CD4-positive, alpha-beta T cell (primary cell): ENCODE data around the gene NCOA4. TPM values are rescaled to one million over a fixed set of nuclear protein-coding genes. Genes with fewer than 3 reads are reported as not detected.
"Not testable (repeated sequence)": the region's sequence is repeated elsewhere in the genome, so short reads cannot be mapped to it uniquely, and the experiment has no call there.

Experiments
- ATAC-seq: fragments of 200-7000 bp; cut with Tn5 transposase; one replicate; pipeline ENCODE4 v1.10.0; 2022; ENCODE audit warnings: mild to moderate bottlenecking; ENCODE audit not compliant: poor library complexity
- CTCF ChIA-PET: fragments of 350-600 bp; sonication (Branson Sonifier 250); formaldehyde crosslinking; loops from one replicate; lab custom pipeline; 2021; ENCODE audit warnings: antibody characterized with exemption, inconsistent platforms; lab: Charles Lee
- POLR2A ChIA-PET: fragments of 350-600 bp; sonication (Branson Sonifier 250); formaldehyde crosslinking; loops from one replicate; lab custom pipeline; 2021; ENCODE audit warnings: antibody characterized with exemption, inconsistent platforms; lab: Charles Lee
- DNase-seq, 14 experiments: peaks; one replicate each; pipeline ENCODE4 v3.0.0-alpha.2; 2013 to 2020; ENCODE audit warnings: mixed read lengths in 2 of 14
- H3K27ac ChIP-seq, 2 donors: one replicate each; pipeline versions ENCODE4 v1.5.1 to v1.7.0; 2013; ENCODE audit warnings: low read length in 2 of 2, low read depth in 1 of 2, mild to moderate bottlenecking in 1 of 2
- H3K27me3 ChIP-seq, 2 experiments: 1 replicate in 1 of 2; 2 replicates in 1 of 2; pipeline versions ENCODE4 v1.6.1 to v1.7.0; 2013; ENCODE audit warnings: low read length in 2 of 2, control low read depth in 1 of 2, mild to moderate bottlenecking in 1 of 2, moderate library complexity in 1 of 2; ENCODE audit not compliant: insufficient read depth in 2 of 2, control insufficient read depth in 1 of 2
- H3K36me3 ChIP-seq: one replicate; pipeline ENCODE4 v1.6.1; 2013; ENCODE audit warnings: low read length, control low read depth; ENCODE audit not compliant: insufficient read depth
- H3K4me1 ChIP-seq: one replicate; pipeline ENCODE4 v1.6.1; 2013; ENCODE audit warnings: low read length, control low read depth; ENCODE audit not compliant: insufficient read depth
- H3K4me3 ChIP-seq: one replicate; pipeline ENCODE4 v1.5.1; 2013; ENCODE audit warnings: mild to moderate bottlenecking, low read length, moderate library complexity
- H3K9me3 ChIP-seq, 2 experiments: 1 replicate in 1 of 2; 2 replicates in 1 of 2; pipeline versions ENCODE4 v1.6.1 to v1.7.0; 2013; ENCODE audit warnings: low read length in 2 of 2, mild to moderate bottlenecking in 2 of 2, control low read depth in 1 of 2, moderate library complexity in 1 of 2; ENCODE audit not compliant: control insufficient read depth in 1 of 2, insufficient read depth in 1 of 2
- H3K27ac Mint-ChIP-seq: one replicate; pipeline ENCODE4 v1.8.0; 2020; ENCODE audit warnings: mixed read lengths
- H3K27me3 Mint-ChIP-seq: one replicate; pipeline ENCODE4 v1.8.0; 2021; ENCODE audit warnings: mixed read lengths
- H3K36me3 Mint-ChIP-seq: one replicate; pipeline ENCODE4 v1.8.0; 2021; ENCODE audit warnings: low read depth, mixed read lengths
- H3K4me1 Mint-ChIP-seq: one replicate; pipeline ENCODE4 v1.8.0; 2021; ENCODE audit warnings: low read depth, mixed read lengths
- H3K4me3 Mint-ChIP-seq: one replicate; pipeline ENCODE4 v1.8.0; 2020; ENCODE audit warnings: mild to moderate bottlenecking, mixed read lengths
- H3K9me3 Mint-ChIP-seq: one replicate; pipeline ENCODE4 v1.8.0; 2020; ENCODE audit warnings: mixed read lengths
- intact Hi-C, 2 experiments: fragments of 100-400 bp; cut with DNase I in 1 of 2; cut with micrococcal nuclease in 1 of 2; formaldehyde crosslinking; loops; one replicate each; pipeline versions ENCODE4 v1.15.1 to v1.9.0; 2023 to 2025; cut with DNase I, micrococcal nuclease
- total RNA-seq, 174 experiments: library from RNA in 2 of 174; stranded (reverse) in 2 of 174; gene quantifications; one replicate each; pipeline ENCODE4 v1.2.3 and lab custom pipeline; 2021 to 2026
- TF ChIP-seq, protein P1 (sequence below): fragments of 200-600 bp; IDR thresholded peaks from one replicate; pipeline ENCODE4 v1.8.0; 2022; ENCODE audit warnings: antibody characterized with exemption, mild to moderate bottlenecking

The NCOA4 gene
- total RNA-seq, 2 experiments from 2014 or later: 41.0 to 42.9 TPM

DNA sequence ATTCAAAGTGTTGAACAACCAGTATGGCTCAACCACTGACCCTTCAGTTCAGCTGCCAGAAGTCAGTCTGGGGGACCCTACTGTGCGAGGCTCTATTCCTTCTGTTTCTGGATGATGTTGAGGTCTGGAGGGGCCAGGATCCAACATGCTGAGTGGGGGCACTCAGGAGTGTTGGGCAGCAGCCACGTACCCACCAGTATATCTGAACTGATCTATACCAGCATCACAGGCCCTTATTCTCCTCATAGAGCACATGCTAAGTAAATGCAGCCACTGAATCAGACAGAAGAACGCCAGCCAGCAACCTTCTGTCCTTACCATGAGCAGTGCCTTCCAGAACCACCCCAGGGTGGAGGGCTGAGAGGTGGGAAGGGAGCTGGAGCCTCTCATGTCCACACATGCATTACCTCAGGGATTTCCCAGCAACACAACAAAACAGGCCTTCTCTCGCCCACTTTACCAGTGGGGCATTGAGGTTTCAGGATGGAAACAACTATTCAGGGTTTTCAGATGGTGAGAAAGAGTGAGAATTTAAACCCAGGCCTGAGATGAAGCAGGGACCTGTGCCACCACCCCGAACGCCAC is 22.5 kb upstream of the NCOA4 start:
- no peaks in the 10 kb centered on the region for H3K4me1 ChIP-seq
- H3K9me3 ChIP-seq: peaks cover 5 to 8% of the 10 kb centered on the region in 2 experiments
- H3K27ac Mint-ChIP-seq: no peak overlapping the region
- no peak overlapping the region for H3K27ac ChIP-seq
- TF ChIP-seq, protein P1, sequence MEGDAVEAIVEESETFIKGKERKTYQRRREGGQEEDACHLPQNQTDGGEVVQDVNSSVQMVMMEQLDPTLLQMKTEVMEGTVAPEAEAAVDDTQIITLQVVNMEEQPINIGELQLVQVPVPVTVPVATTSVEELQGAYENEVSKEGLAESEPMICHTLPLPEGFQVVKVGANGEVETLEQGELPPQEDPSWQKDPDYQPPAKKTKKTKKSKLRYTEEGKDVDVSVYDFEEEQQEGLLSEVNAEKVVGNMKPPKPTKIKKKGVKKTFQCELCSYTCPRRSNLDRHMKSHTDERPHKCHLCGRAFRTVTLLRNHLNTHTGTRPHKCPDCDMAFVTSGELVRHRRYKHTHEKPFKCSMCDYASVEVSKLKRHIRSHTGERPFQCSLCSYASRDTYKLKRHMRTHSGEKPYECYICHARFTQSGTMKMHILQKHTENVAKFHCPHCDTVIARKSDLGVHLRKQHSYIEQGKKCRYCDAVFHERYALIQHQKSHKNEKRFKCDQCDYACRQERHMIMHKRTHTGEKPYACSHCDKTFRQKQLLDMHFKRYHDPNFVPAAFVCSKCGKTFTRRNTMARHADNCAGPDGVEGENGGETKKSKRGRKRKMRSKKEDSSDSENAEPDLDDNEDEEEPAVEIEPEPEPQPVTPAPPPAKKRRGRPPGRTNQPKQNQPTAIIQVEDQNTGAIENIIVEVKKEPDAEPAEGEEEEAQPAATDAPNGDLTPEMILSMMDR: no peak
- ATAC-seq (no peak), DNase-seq (no peak)
- H3K27me3 ChIP-seq: peaks cover 0 to 2% of the 10 kb centered on the region in 2 experiments
- CTCF ChIA-PET: no interaction called here
- H3K4me3 Mint-ChIP-seq: no peak overlapping the region
- POLR2A ChIA-PET: interaction anchor here (1.3 kb wide), 1 partner anchor 39 kb away, joined by 3 read pairs; no protein-coding TSS in a partner anchor
- peaks cover 6% of the 10 kb centered on the region for H3K9me3 Mint-ChIP-seq
- intact Hi-C loops: no loop called here
- H3K4me3 ChIP-seq: no peak overlapping the region
- no peaks in the 10 kb centered on the region for H3K36me3 ChIP-seq
- peaks cover 21% of the 10 kb centered on the region for H3K4me1 Mint-ChIP-seq
- no peaks in the 10 kb centered on the region for H3K36me3 Mint-ChIP-seq
- no peaks in the 10 kb centered on the region for H3K27me3 Mint-ChIP-seq

DNA sequence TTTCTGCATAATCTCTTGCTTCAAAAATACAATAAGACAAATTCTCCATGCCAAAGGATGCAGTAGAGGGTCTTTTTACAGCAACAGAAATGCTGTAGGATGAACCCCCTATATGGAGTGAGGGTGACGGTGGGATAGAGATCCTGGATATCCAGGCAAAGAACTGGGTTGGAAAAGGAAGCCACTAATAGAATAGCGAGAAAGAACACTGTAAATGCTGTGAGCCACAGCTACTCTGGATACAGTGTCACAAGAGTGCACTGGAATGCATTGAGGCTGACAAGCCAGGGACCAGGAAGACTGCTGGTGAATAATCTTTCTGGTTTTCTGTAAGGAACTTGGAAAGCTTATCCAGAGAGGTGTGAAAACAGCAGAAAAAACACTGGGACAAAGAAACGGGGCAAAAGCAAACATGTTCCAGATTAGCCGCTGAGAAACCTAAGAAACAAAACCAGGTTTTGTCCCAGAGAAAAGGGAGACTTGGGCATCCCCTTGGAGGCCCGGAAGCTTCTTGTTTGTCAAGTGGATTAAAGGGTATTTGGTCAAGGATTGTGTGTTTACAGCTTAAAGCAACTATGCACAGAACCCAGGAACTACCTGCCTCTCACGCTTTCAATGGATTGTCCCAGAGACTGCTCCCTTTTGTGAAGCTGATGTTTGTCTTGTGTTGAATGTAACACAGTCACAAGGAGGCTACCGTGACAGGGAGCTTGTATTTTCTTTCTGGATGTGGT is 21.8 kb upstream of the NCOA4 start:
- Histone ChIP-seq H3K36me3 (no peaks in the 10 kb centered on the region), H3K4me3 (no peak overlapping the region), H3K4me1 (no peaks in the 10 kb centered on the region), H3K27me3 (peaks cover 0 to 2% of the 10 kb centered on the region in 2 experiments), H3K9me3 (peaks cover 5% of the 10 kb centered on the region in 2 experiments), H3K27ac (no peak overlapping the region)
- DNase-seq: no peak
- Mint-ChIP-seq H3K27ac (no peak overlapping the region), H3K4me3 (no peak overlapping the region), H3K36me3 (no peaks in the 10 kb centered on the region), H3K27me3 (no peaks in the 10 kb centered on the region), H3K9me3 (peaks cover 4% of the 10 kb centered on the region), H3K4me1 (peaks cover 21% of the 10 kb centered on the region)
- ATAC-seq: no peak
- TF ChIP-seq, protein P1: no peak
- CTCF ChIA-PET: no interaction called here
- POLR2A ChIA-PET: interaction anchor here (1.3 kb wide), 1 partner anchor 40 kb away, joined by 3 read pairs; no protein-coding TSS in a partner anchor
- intact Hi-C loops: no loop called here

DNA sequence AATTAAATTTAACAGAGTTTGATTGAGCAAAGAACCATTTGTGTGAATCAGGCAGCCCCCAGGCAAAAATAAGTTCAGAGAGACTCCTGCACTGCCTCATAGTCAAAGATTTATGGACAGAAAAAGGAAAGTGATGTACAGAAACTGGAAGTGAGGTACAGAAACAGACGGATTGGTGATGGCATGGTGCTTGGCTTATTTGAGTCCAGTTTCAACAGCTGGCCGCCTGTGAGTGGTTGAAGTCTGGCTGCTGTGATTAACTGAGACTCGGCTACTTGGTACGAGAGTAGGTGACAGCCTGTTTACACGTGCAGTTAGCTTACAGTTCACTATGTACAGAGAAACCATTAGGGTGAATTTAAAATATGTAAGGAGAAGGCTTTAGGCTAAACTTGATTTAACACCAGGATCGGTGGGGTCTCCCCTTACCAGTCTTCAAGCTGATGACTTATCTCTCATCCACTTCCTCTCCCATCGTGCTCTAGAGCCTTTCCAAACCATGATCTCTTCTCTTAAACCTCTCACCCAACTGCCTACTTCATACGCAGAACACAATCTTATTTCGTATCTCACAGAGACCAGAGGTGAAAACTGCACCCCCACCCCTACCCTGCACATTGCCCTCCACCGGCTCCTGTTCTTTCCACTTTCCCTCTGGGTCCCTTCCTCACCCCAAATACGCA is 20.7 kb upstream of the NCOA4 start:
- no peak for ATAC-seq
- CTCF ChIA-PET: no interaction called here

DNA sequence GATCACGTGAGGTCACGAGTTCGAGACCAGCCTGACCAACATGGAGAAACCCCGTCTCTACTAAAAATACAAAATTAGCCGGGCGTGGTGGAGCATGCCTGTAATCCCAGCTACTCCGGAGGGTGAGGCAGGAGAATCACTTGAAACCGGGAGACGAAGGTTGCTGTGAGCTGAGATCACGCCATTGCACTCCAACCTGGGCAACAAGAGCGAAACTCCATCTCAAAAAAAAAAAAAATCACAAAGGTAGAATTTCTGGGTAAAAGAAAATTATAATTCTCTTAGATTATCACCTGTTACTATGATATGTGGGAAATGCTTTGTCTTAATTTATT is 19.0 kb upstream of the NCOA4 start:
- peaks cover 17% of the 10 kb centered on the region for H3K4me1 Mint-ChIP-seq
- CTCF ChIA-PET, H3K27ac ChIP-seq, H3K27me3 Mint-ChIP-seq, H3K36me3 ChIP-seq, DNase-seq, H3K27ac Mint-ChIP-seq, H3K9me3 ChIP-seq, ATAC-seq, H3K36me3 Mint-ChIP-seq, POLR2A ChIA-PET, H3K4me3 Mint-ChIP-seq, intact Hi-C loops, H3K9me3 Mint-ChIP-seq, H3K4me1 ChIP-seq, H3K27me3 ChIP-seq, H3K4me3 ChIP-seq: not testable (repeated sequence)

More for the DNA sequence above, 20.7 kb upstream of the NCOA4 start:
- TF ChIP-seq, protein P1: no peak
- H3K4me1 Mint-ChIP-seq: peaks cover 21% of the 10 kb centered on the region
- H3K27me3 Mint-ChIP-seq: no peaks in the 10 kb centered on the region
- Histone ChIP-seq H3K36me3 (no peaks in the 10 kb centered on the region), H3K27ac (no peak overlapping the region), H3K4me1 (no peaks in the 10 kb centered on the region), H3K4me3 (no peak overlapping the region), H3K27me3 (peaks cover 0 to 2% of the 10 kb centered on the region in 2 experiments), H3K9me3 (no peaks in the 10 kb centered on the region)
- no peaks in the 10 kb centered on the region for H3K36me3 Mint-ChIP-seq
- H3K4me3 Mint-ChIP-seq: no peak overlapping the region
- no peak overlapping the region for H3K27ac Mint-ChIP-seq
- intact Hi-C loops: no loop called here
- no peak for DNase-seq
- H3K9me3 Mint-ChIP-seq: no peaks in the 10 kb centered on the region
- POLR2A ChIA-PET: no interaction called here
